Nephron progenitor cell (in vitro differentiated cells): ENCODE measurements around the gene LRG1.

Source experiments
- DNase-seq: peaks from one replicate; pipeline ENCODE4 v3.0.0; 2021
- H3K27ac Mint-ChIP-seq: 2 replicates; pipeline ENCODE4 v1.8.0; 2021; ENCODE audit warnings: mild to moderate bottlenecking, moderate library complexity, mixed read lengths
- H3K27me3 Mint-ChIP-seq: 2 replicates; pipeline ENCODE4 v1.8.0; 2021; ENCODE audit warnings: mild to moderate bottlenecking, low read depth, mixed read lengths; ENCODE audit not compliant: poor library complexity
- H3K36me3 Mint-ChIP-seq: 2 replicates; pipeline ENCODE4 v1.8.0; 2021; ENCODE audit warnings: low read depth, mixed read lengths
- H3K4me1 Mint-ChIP-seq: 2 replicates; pipeline ENCODE4 v1.8.0; 2021; ENCODE audit warnings: mixed read lengths
- H3K4me3 Mint-ChIP-seq: 2 replicates; pipeline ENCODE4 v1.8.0; 2021; ENCODE audit warnings: mild to moderate bottlenecking, moderate library complexity, mixed read lengths
- H3K9me3 Mint-ChIP-seq: 2 replicates; pipeline ENCODE4 v1.8.0; 2021; ENCODE audit warnings: mild to moderate bottlenecking, moderate library complexity, mixed read lengths
- CTCF ChIP-seq: fragments of 200-600 bp; sonication (generic); IDR thresholded peaks from 2 replicates; pipeline ENCODE4 v1.5.0; 2021; ENCODE audit warnings: antibody characterized with exemption

LRG1 gene

GRCh38 chr19:4539169-4539692 lies 605 bp downstream of the LRG1 start:
- peaks cover 31% of the 10 kb centered on the region for H3K4me1 Mint-ChIP-seq
- no peak overlapping the region for H3K4me3 Mint-ChIP-seq
- no peak for TF ChIP-seq CTCF
- no peaks in the 10 kb centered on the region for H3K36me3 Mint-ChIP-seq
- H3K27ac Mint-ChIP-seq = no peak overlapping the region
- H3K9me3 Mint-ChIP-seq = peaks cover 8% of the 10 kb centered on the region
- peaks cover 24% of the 10 kb centered on the region for H3K27me3 Mint-ChIP-seq
- no peak for DNase-seq

GRCh38 chr19:4538601-4538954 lies 1.3 kb downstream of the LRG1 start:
- H3K36me3 Mint-ChIP-seq = no peaks in the 10 kb centered on the region
- H3K4me1 Mint-ChIP-seq = peaks cover 31% of the 10 kb centered on the region
- H3K27me3 Mint-ChIP-seq = peaks cover 30% of the 10 kb centered on the region
- no peak for DNase-seq
- H3K9me3 Mint-ChIP-seq = peaks cover 8% of the 10 kb centered on the region
- TF ChIP-seq CTCF = no peak
- H3K4me3 Mint-ChIP-seq = no peak overlapping the region
- H3K27ac Mint-ChIP-seq = no peak overlapping the region

- no peak for TF ChIP-seq CTCF
- no peaks in the 10 kb centered on the region for H3K36me3 Mint-ChIP-seq
- peaks cover 31% of the 10 kb centered on the region for H3K4me1 Mint-ChIP-seq
- H3K27ac Mint-ChIP-seq = peak overlapping the region; percentile 25
- H3K27me3 Mint-ChIP-seq = peaks cover 35% of the 10 kb centered on the region
- peaks cover 8% of the 10 kb centered on the region for H3K9me3 Mint-ChIP-seq
- no peak for DNase-seq
- no peak overlapping the region for H3K4me3 Mint-ChIP-seq
Observed at GRCh38 chr19:4537953-4538600, 1.8 kb downstream of the LRG1 start.

GRCh38 chr19:4536798-4537197 lies 3.0 kb downstream of the LRG1 start:
- no peak for DNase-seq
- Mint-ChIP-seq H3K9me3 (peaks cover 8% of the 10 kb centered on the region), H3K27me3 (peaks cover 35% of the 10 kb centered on the region), H3K36me3 (no peaks in the 10 kb centered on the region), H3K4me1 (peaks cover 31% of the 10 kb centered on the region), H3K4me3 (peak overlapping the region; percentile 32), H3K27ac (peak overlapping the region; percentile 22)
- no peak for TF ChIP-seq CTCF

GRCh38 chr19:4534836-4535658 lies 4.8 kb downstream of the LRG1 start, which contains the start of gene PLIN5:
Gene PLIN5 (minus strand): TSS chr19:4535224. CDS start chr19:4534074, 1,150 bp downstream.
- no peak for TF ChIP-seq CTCF
- peaks cover 35% of the 10 kb centered on the region for H3K4me1 Mint-ChIP-seq
- H3K4me3 Mint-ChIP-seq = peak within 1 kb of the TSS; percentile 70
- no peaks in the 10 kb centered on the region for H3K9me3 Mint-ChIP-seq
- H3K27me3 Mint-ChIP-seq = peaks cover 44% of the 10 kb centered on the region
- DNase-seq = peak; percentile 95
- no peaks in the 10 kb centered on the region for H3K36me3 Mint-ChIP-seq
- no peak within 1 kb of the TSS for H3K27ac Mint-ChIP-seq
